Fibroblast of the conjunctiva (primary cell): ENCODE measurements around the gene SERPINI1.

Experiments
- DNase-seq: peaks from one replicate; pipeline ENCODE4 v3.0.0-alpha.2; 2010; ENCODE audit warnings: low read depth

The SERPINI1 gene, protein sequence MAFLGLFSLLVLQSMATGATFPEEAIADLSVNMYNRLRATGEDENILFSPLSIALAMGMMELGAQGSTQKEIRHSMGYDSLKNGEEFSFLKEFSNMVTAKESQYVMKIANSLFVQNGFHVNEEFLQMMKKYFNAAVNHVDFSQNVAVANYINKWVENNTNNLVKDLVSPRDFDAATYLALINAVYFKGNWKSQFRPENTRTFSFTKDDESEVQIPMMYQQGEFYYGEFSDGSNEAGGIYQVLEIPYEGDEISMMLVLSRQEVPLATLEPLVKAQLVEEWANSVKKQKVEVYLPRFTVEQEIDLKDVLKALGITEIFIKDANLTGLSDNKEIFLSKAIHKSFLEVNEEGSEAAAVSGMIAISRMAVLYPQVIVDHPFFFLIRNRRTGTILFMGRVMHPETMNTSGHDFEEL

GRCh38 chr3:167735233-167736138, at the start of gene SERPINI1:
Gene SERPINI1, plus strand, starts transcription at chr3:167735721. Its CDS starts 53,408 bp downstream, at chr3:167789129.
- DNase-seq: peak; percentile 78

GRCh38 chr3:167691366-167691765, 44.2 kb upstream of the SERPINI1 start:
- no peak for DNase-seq

DNA sequence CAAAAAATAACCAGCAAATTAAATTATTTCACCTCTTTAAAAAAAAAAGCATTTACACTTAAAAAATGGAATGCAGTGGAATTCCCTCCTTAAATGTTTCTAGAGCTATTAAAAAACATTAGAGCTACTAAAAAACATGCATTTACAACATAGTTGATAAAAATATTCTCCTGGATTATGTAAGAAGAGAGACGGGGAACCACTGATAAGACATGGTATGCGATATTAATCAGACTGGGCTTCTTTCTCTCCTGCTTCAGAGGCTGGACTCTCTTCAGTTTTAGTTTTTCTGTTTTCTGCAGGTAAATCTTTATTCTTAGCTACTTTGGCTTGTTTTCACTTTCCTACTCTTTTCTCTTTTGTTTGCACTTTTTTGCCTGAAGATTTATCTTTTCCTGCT, 41.4 kb upstream of the SERPINI1 start:
- DNase-seq: no peak

GRCh38 chr3:167700046-167700445, 35.5 kb upstream of the SERPINI1 start:
- no peak for DNase-seq

DNA sequence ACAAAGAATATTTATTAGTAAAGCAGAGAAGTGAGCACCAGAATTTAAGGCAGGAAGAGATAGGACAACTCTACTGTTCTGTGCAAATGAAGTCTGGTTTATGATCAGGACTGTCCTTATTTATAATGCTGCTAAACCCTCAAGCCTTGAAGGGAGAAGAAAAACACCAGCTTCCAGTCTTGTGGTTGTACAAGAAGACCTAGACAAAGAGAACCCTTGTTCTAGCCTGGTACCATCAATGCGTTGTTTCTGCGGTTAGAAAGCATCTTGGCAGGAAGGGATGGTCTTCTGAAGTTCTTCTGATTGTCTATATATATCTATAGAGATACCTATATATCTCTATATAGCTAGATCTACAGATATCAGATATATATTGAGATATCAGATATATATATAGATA, 34.6 kb upstream of the SERPINI1 start:
- no peak for DNase-seq

DNA sequence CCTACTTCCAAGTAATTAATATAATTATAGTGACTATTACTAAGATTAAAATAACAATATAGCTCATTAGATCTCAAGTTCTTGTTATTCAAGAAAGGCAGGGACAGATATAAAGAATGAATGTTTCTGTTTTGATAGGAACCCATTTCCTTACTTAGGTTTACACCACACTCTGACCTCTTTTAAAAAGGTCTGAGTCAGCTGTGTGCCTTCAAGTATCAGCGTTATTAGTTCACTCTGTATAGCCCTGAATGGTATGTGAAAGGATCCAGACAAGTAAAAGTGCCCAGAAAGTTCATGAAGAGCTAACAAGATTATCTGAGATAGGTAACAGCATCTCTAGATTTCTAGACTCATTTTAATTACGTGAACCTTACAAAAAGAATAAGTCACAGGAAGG, 29.7 kb upstream of the SERPINI1 start:
- DNase-seq: no peak

GRCh38 chr3:167709690-167710089, 25.8 kb upstream of the SERPINI1 start:
- no peak for DNase-seq

- no peak for DNase-seq
These were observed 25.0 kb upstream of the SERPINI1 start for GRCh38 chr3:167710552-167710951.

DNA sequence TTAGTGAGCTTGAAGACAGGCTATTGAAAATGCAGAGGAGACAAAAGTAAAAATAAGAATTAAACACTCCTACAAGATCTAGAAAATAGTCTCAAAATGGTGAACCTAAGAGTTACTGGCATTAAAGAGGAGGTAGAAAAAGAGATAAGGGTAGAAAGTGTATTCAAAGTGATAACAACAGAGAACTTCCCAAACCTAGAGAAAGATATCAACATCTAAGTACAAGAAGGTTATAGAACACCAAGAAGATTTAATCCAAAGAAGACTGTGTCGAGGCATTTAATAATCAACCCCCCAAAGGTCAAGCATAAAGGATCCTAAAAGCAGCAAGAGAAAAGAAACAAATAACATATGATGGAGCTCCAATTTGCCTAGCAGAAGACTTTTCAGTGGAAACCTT, 24.1 kb upstream of the SERPINI1 start:
- DNase-seq: no peak

- no peak for DNase-seq
These were observed 23.1 kb upstream of the SERPINI1 start for GRCh38 chr3:167712445-167712844.

- no peak for DNase-seq
These were observed 20.6 kb upstream of the SERPINI1 start for GRCh38 chr3:167714871-167715270.

GRCh38 chr3:167716920-167717319, 18.6 kb upstream of the SERPINI1 start:
- DNase-seq: no peak

GRCh38 chr3:167718582-167718981, 16.9 kb upstream of the SERPINI1 start:
- DNase-seq: no peak

DNA sequence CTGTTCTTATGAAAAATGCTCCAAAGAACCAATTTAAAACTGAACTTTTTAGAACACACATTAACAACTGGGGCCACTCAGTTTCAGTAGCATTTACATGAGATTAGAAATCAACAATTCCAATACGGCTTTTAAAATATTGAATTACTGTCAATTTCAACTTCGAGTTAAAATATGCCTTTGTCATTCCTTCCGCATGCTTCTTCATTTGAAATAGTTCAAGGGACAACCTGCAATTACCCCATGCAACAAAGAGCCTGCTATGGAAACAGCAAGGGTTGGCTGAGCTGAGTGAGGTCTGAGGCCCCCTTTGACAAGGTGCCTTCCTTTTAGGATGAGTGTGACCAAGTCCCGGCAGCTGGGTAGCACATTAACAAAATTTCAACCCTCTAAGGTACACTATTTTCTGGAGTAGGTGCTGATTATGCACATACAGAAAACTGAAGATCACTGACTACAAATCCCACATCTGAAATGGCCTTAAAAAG, 12.5 kb upstream of the SERPINI1 start:
- DNase-seq: no peak

DNA sequence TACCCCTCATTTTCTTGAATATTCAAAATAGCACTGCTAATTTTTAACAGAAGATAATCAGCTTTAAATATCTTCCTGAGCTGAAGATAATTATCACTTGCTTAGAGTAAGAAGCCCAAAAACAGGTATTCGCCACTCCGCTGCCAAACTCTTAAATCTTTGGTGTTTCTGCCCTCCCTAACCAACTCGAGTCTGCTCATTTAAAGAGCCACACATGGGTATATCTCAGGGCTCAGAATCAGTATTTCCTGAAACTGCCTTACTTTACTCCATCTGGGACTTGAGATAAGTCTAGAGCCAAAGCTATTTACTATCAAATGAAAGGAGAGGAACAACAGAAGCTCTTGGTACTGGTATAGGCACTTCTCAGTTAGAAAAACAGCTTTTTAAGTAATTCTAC, 11.6 kb upstream of the SERPINI1 start:
- no peak for DNase-seq

DNA sequence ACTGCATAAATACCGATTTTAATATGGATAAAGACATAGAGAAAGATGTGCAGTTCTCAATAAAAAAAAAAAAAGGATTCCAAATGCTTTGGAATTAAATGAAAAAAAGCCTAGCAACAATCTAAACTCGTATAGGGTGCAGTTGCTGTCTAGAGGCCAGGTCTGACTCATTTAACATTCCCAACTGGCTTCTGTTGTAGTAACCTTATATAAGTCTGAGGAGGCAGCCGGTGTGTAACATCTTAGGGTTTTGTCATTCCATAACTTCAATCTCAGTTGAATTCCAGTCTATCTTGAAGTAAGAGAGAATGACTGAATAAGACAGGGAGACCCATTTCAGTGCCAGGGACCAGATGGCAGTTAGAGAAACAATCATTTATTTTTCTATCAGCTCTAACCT, 7.3 kb upstream of the SERPINI1 start:
- DNase-seq: peak; percentile 33

- no peak for DNase-seq
These were observed 6.7 kb upstream of the SERPINI1 start for GRCh38 chr3:167728632-167729323.

DNA sequence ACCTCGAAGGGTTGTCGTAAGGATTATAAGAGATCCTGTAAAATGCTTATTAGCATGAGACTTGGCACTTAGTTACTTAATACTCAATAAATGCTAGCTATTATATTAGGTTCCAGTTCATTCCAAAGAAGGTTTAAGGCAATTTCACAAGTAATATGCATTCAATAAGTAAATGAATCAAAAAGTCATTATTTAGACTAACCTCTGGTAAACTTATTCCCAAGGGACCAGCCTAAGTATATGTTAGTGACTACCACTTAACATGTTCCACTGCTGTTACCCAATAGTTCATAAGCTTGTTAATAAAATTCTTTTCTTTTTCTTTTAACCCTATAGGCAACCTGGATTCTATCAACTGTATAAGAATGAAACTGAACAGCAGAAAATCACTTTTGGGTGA, 5.9 kb upstream of the SERPINI1 start:
- DNase-seq: no peak

- DNase-seq: no peak
These were observed 4.1 kb upstream of the SERPINI1 start for GRCh38 chr3:167731393-167731792.

DNA sequence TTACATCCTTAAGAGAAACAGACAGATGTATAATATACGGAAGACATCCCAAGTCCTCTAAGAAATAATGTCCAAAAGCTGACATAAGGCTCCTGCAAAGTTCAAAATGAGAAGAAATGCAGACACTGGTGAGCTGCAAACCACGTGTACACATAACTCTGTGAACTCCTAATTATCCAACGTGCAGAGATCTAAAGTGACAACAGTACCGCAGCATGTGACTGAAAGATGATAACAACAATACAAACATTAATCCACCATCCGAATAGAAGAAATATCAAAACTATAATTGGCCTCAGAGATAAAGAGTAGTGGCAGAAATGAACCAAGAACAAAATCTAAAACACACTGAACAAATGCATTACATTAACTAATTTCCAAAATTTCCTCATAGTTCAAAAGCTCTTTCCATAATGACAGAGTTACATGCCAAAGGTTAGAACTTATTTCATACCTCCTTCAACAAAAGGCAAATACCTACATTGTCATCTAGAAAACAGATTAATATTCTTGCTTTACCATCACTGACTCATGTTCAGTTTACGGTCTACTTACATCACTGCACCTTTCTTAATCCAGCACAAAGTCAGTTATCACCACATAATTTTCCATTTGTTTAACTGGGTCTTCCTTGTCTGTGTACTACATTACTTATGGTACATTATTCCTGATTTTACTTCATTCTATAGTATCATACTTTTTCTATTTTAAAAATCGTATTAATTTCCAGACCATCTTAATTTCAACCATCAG, 3.0 kb upstream of the SERPINI1 start:
- no peak for DNase-seq

DNA sequence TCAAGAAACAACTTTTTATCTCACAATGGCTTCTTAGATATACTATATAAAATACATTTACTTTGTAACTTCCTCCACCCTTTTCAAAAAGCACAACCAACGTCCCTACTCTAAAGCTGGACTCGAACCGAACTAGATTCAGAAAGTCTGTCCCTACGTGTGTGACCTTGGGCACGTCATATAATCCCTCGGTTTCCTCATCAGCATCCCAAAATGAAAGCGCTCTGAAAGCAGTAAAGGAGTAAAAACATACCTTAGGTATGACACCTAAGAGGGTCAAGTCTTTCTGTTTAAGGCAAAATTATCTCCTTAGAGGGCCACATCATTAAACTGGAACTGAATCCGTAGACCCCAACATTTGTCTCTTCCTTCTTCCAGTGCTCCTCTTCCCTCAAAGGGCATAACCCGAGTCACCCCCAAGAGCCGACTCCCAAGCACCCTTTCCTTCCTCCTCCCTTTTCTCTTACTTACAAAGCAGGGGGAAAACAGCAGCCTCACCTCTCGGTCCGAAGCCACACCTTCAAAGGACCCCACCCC, 1.5 kb upstream of the SERPINI1 start:
- no peak for DNase-seq
